NCI-H187 treated with DMSO at 0.1 percent for 48 hours (cell line): ENCODE measurements around the gene IGSF10.

Experiments used
- DNase-seq: peaks from one replicate; lab custom pipeline; 2025; lab: John Stamatoyannopoulos, UW

The IGSF10 gene

DNA sequence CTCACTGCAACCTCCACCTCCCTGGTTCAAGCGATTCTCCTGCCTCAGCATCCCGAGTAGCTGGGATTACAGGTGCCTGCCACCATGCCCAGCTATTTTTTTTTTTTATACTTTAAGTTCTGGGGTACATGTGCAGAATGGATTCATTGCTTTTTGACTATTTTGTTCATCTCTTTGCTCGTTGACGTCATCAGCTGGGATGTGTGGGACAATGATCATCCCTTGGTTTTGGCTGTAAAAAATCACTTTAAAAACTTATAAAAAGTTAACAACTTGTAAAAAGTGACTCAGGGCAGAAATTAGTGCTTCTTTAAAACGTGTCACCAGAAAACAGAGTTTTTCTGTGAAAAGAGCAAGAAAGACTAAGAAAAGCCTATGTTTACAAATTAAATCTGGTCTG is 37.8 kb downstream of the IGSF10 start:
- no peak for DNase-seq

DNA sequence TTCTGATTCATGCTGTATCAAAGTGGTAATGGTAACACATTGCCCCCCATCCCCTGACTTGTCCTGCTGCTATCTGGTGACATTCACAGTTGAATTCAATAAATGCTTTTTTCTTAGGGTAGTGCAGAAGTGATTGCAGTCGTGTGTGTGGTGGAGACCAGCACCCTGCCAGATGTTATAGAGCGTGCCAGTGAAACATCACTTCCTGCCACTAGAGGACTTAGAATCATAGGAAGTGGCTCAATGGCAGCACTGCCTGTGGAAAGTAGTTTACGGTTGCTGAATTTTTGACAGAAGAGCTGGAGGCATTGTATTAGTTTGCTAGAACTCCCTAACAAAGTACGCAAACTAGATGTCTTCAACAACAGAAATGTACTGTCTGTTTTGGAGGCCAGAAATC is 38.9 kb downstream of the IGSF10 start:
- no peak for DNase-seq

DNA sequence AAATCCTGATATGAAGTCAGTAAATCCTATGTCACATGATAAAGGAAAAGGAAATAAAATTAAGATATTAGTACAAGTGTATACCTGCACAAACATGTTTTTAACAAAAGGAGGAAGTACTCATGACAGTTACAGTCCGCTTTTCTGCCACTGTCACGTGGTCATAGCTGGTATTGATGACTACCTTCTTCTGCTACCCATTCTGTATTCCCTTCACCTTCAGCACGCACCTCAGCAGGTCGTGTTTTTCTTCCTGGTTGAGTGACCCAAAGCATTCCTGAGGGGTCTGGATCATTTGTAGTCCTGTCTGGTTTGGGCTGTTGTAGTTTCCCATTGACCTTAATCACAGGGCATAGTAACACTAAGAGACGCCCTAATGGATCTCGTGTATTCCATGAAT is 41.1 kb downstream of the IGSF10 start:
- DNase-seq = no peak

DNA sequence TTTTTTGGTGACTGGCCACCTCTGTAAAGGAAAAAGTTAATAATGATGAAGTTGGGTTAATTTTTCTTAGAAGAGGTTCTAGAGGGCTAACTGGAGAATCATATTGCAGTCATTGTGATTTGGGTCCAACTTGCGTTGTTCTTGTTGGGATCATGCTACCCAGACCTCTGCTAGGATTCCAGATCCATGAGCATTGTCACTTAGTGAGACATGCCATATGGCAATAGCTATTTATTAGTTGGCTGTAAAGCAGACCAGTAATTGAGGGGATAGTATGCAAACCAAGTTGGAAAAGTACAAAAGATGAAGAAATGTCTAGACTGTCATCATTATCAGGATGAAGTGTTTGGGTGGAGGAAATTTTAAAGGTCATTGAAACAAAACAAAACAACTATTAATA is 45.6 kb downstream of the IGSF10 start:
- no peak for DNase-seq

DNA sequence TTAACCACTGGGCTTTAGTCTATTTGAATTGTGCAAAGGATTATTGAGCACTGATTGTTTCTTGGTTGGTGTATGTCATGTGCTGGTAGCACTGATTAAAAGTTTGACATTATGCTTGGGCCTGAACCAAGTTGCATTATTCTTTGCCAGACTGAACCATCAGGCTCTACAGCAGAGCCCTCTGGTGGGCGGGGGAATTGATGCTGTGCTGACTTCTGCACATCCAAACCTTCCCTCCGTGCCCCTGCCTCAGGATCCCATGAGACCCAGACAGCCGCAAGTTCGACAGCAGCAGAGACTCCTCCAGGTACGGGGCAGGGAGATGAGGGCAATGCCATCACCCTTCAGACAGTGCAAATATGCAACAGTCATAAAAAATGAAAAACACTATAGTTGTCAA is 47.9 kb downstream of the IGSF10 start:
- no peak for DNase-seq
